ENCODE results near the gene NPAS2.

DNA sequence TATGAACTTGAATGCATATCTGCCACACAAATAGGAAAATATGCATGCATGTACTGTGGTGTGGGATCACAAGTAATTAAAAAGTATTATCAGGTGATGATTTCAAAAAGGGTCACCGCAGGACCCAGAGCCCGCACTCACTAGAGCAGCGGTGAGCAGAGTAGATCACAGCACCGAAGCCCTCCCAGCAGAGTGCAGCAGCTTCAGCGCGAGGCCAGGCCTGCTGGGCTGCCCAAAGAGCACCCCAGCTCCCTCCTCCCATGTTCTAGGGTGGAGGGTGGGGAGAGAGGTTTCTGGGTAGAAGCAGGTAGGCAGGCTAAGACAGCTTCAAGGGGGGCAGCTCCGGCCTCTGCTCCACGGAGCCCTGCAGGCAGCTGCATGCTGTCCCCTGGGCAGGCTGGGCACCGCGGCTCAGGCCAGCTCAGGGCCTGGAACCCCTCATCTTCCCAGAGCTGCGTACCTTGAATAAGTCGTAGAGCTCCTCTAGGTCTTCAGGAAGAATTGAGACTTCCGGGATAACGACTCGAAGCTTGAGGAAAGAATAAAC lies 207.1 kb downstream of the NPAS2 start:
- TF ChIP-seq, protein P1, sequence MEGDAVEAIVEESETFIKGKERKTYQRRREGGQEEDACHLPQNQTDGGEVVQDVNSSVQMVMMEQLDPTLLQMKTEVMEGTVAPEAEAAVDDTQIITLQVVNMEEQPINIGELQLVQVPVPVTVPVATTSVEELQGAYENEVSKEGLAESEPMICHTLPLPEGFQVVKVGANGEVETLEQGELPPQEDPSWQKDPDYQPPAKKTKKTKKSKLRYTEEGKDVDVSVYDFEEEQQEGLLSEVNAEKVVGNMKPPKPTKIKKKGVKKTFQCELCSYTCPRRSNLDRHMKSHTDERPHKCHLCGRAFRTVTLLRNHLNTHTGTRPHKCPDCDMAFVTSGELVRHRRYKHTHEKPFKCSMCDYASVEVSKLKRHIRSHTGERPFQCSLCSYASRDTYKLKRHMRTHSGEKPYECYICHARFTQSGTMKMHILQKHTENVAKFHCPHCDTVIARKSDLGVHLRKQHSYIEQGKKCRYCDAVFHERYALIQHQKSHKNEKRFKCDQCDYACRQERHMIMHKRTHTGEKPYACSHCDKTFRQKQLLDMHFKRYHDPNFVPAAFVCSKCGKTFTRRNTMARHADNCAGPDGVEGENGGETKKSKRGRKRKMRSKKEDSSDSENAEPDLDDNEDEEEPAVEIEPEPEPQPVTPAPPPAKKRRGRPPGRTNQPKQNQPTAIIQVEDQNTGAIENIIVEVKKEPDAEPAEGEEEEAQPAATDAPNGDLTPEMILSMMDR (IDR thresholded peaks at IDR 0.05; ENCODE audit: extremely low read depth in 1 of 2, insufficient read depth in 1 of 2, low read depth in 1 of 2, low read length in 2 of 2): no peak
- TF ChIP-seq JUN (IDR thresholded peaks at IDR 0.05; ENCODE audit: borderline replicate concordance, insufficient read depth, insufficient read length, low read depth): no peak
- no peak for TF ChIP-seq MAX (IDR thresholded peaks at IDR 0.05; ENCODE audit: insufficient read depth, insufficient read length)
- TF ChIP-seq POLR2AphosphoS5 (IDR thresholded peaks at IDR 0.05; ENCODE audit: insufficient read depth, low read depth, low read length): no peak
- TF ChIP-seq POLR2A (IDR thresholded peaks at IDR 0.05; ENCODE audit: low read depth, low read length): no peak
- TF ChIP-seq GATA2 (IDR thresholded peaks at IDR 0.05; ENCODE audit: insufficient read depth, insufficient read length, low read depth, low read length): no peak
- TF ChIP-seq MYC (IDR thresholded peaks at IDR 0.05; ENCODE audit: low read depth, low read length): no peak
- TF ChIP-seq EZH2 (IDR thresholded peaks at IDR 0.05; ENCODE audit: borderline replicate concordance, low read depth, low read length, severe bottlenecking): no peak
- no peak for TF ChIP-seq FOS (IDR thresholded peaks at IDR 0.05; ENCODE audit: borderline replicate concordance, insufficient read depth, low read length)
